Duodenal mucosa (tissue), 2 donors: ENCODE data around the gene MRFAP1.
"Not testable (repeated sequence)": the region's sequence is repeated elsewhere in the genome, so short reads cannot be mapped to it uniquely, and the experiment has no call there.

Experiments used
- H3K27ac ChIP-seq: one replicate; pipeline ENCODE4 v1.7.0; 2013; ENCODE audit warnings: low read depth, low read length
- H3K27me3 ChIP-seq, 2 donors: one replicate each; pipeline ENCODE4 v1.7.0; 2013; ENCODE audit warnings: low read length in 2 of 2, control low read depth in 1 of 2; ENCODE audit not compliant: insufficient read depth in 2 of 2, control insufficient read depth in 1 of 2
- H3K36me3 ChIP-seq, 2 donors: one replicate each; pipeline ENCODE4 v1.7.0; 2013; ENCODE audit warnings: low read length in 2 of 2, control low read depth in 1 of 2; ENCODE audit not compliant: insufficient read depth in 2 of 2, control insufficient read depth in 1 of 2
- H3K4me1 ChIP-seq, 2 donors: one replicate each; pipeline ENCODE4 v1.7.0; 2013; ENCODE audit warnings: low read length in 2 of 2, control low read depth in 1 of 2; ENCODE audit not compliant: insufficient read depth in 2 of 2, control insufficient read depth in 1 of 2
- H3K4me3 ChIP-seq, 2 donors: one replicate each; pipeline ENCODE4 v1.7.0; 2013; ENCODE audit warnings: low read length in 2 of 2, low read depth in 1 of 2
- H3K9ac ChIP-seq, 2 donors: one replicate each; pipeline ENCODE4 v1.7.0; 2013; ENCODE audit warnings: low read length in 2 of 2, low read depth in 1 of 2
- H3K9me3 ChIP-seq, 2 donors: one replicate each; pipeline ENCODE4 v1.7.0; 2013; ENCODE audit warnings: low read length in 2 of 2, control low read depth in 1 of 2; ENCODE audit not compliant: control insufficient read depth in 1 of 2

Gene MRFAP1

GRCh38 chr4:6647582-6648230 is 7.2 kb downstream of the MRFAP1 start:
- H3K4me1 ChIP-seq = peaks cover 4 to 5% of the 10 kb centered on the region in 2 donors
- H3K27me3 ChIP-seq = no peaks in the 10 kb centered on the region
- H3K9me3 ChIP-seq = no peaks in the 10 kb centered on the region
- no peak overlapping the region for H3K9ac ChIP-seq
- H3K4me3 ChIP-seq = no peak overlapping the region
- peaks cover 4 to 11% of the 10 kb centered on the region in 2 donors for H3K36me3 ChIP-seq
- no peak overlapping the region for H3K27ac ChIP-seq

GRCh38 chr4:6649216-6649615 is 8.7 kb downstream of the MRFAP1 start:
- no peaks in the 10 kb centered on the region for H3K27me3 ChIP-seq
- no peaks in the 10 kb centered on the region for H3K9me3 ChIP-seq

GRCh38 chr4:6654211-6654610 is 13.7 kb downstream of the MRFAP1 start:
- not testable (repeated sequence) for H3K9me3 ChIP-seq, H3K27ac ChIP-seq, H3K4me1 ChIP-seq, H3K36me3 ChIP-seq, H3K4me3 ChIP-seq, H3K27me3 ChIP-seq, H3K9ac ChIP-seq

More at GRCh38 chr4:6649216-6649615, 8.7 kb downstream of the MRFAP1 start:
- Histone ChIP-seq H3K27ac (no peak overlapping the region), H3K4me1 (no peaks in the 10 kb centered on the region), H3K9ac (no peak overlapping the region), H3K4me3 (no peak overlapping the region), H3K36me3 (no peaks in the 10 kb centered on the region)

GRCh38 chr4:6655291-6655690 is 14.8 kb downstream of the MRFAP1 start:
- H3K4me1 ChIP-seq, H3K9me3 ChIP-seq, H3K36me3 ChIP-seq, H3K27ac ChIP-seq, H3K27me3 ChIP-seq, H3K4me3 ChIP-seq, H3K9ac ChIP-seq: not testable (repeated sequence)

- H3K9ac ChIP-seq = no peak overlapping the region
- peaks cover 0 to 6% of the 10 kb centered on the region in 2 donors for H3K4me1 ChIP-seq
- no peaks in the 10 kb centered on the region for H3K36me3 ChIP-seq
- H3K27me3 ChIP-seq = peaks cover 3 to 4% of the 10 kb centered on the region in 2 donors
- no peaks in the 10 kb centered on the region for H3K9me3 ChIP-seq
- no peak overlapping the region for H3K27ac ChIP-seq
- H3K4me3 ChIP-seq = no peak overlapping the region
Observed at GRCh38 chr4:6655924-6656323, 15.4 kb downstream of the MRFAP1 start.

GRCh38 chr4:6657242-6658208 is 17.0 kb downstream of the MRFAP1 start:
- no peaks in the 10 kb centered on the region for H3K36me3 ChIP-seq
- no peaks in the 10 kb centered on the region for H3K9me3 ChIP-seq
- no peak overlapping the region for H3K4me3 ChIP-seq
- no peak overlapping the region for H3K27ac ChIP-seq
- H3K27me3 ChIP-seq = peaks cover 8 to 9% of the 10 kb centered on the region in 2 donors
- H3K4me1 ChIP-seq = peaks cover 0 to 6% of the 10 kb centered on the region in 2 donors
- H3K9ac ChIP-seq = no peak overlapping the region

GRCh38 chr4:6658209-6658595 is 17.7 kb downstream of the MRFAP1 start:
- H3K4me1 ChIP-seq = peaks cover 0 to 6% of the 10 kb centered on the region in 2 donors
- peak overlapping the region; percentile 43 to 61 for H3K4me3 ChIP-seq
- H3K27me3 ChIP-seq = peaks cover 13% of the 10 kb centered on the region in 2 donors
- no peaks in the 10 kb centered on the region for H3K9me3 ChIP-seq
- no peak overlapping the region for H3K27ac ChIP-seq
- H3K36me3 ChIP-seq = no peaks in the 10 kb centered on the region
- H3K9ac ChIP-seq = peak overlapping the region; percentile 10 to 32

- no peak overlapping the region for H3K27ac ChIP-seq
- peaks cover 0 to 6% of the 10 kb centered on the region in 2 donors for H3K4me1 ChIP-seq
- peak overlapping the region; percentile 10 to 32 for H3K9ac ChIP-seq
- no peaks in the 10 kb centered on the region for H3K9me3 ChIP-seq
- H3K4me3 ChIP-seq = peak overlapping the region; percentile 43 to 61
- H3K27me3 ChIP-seq = peaks cover 16 to 18% of the 10 kb centered on the region in 2 donors
- no peaks in the 10 kb centered on the region for H3K36me3 ChIP-seq
Observed at GRCh38 chr4:6658597-6659075, 18.2 kb downstream of the MRFAP1 start.

GRCh38 chr4:6659897-6660296 is 19.4 kb downstream of the MRFAP1 start:
- Histone ChIP-seq H3K27ac (no peak overlapping the region), H3K27me3 (peaks cover 24 to 28% of the 10 kb centered on the region in 2 donors), H3K36me3 (no peaks in the 10 kb centered on the region), H3K9ac (no peak overlapping the region), H3K9me3 (no peaks in the 10 kb centered on the region), H3K4me3 (no peak overlapping the region), H3K4me1 (peaks cover 0 to 10% of the 10 kb centered on the region in 2 donors)

GRCh38 chr4:6660430-6660829 is 19.9 kb downstream of the MRFAP1 start:
- no peak overlapping the region for H3K27ac ChIP-seq
- H3K9me3 ChIP-seq = no peaks in the 10 kb centered on the region
- peaks cover 0 to 11% of the 10 kb centered on the region in 2 donors for H3K4me1 ChIP-seq
- peaks cover 28 to 33% of the 10 kb centered on the region in 2 donors for H3K27me3 ChIP-seq
- no peaks in the 10 kb centered on the region for H3K36me3 ChIP-seq
- no peak overlapping the region for H3K4me3 ChIP-seq
- H3K9ac ChIP-seq = no peak overlapping the region
